Stimulated activated CD4-positive, alpha-beta T cell treated with anti-CD3 and anti-CD28 coated beads, Interleukin-12 subunit alpha, Interleukin-12 subunit beta, amount 100 ng/mL, for 48 hours (primary cell): ENCODE data around the gene MRPL37.
"Not testable (repeated sequence)": the region's sequence is repeated elsewhere in the genome, so short reads cannot be mapped to it uniquely, and the experiment has no call there.

Experiments
- DNase-seq, 3 donors: peaks; one replicate each; pipeline ENCODE4 v3.0.0-alpha.2; 2020; ENCODE audit warnings: low read depth in 2 of 3, low spot score in 1 of 3

Gene MRPL37

DNA sequence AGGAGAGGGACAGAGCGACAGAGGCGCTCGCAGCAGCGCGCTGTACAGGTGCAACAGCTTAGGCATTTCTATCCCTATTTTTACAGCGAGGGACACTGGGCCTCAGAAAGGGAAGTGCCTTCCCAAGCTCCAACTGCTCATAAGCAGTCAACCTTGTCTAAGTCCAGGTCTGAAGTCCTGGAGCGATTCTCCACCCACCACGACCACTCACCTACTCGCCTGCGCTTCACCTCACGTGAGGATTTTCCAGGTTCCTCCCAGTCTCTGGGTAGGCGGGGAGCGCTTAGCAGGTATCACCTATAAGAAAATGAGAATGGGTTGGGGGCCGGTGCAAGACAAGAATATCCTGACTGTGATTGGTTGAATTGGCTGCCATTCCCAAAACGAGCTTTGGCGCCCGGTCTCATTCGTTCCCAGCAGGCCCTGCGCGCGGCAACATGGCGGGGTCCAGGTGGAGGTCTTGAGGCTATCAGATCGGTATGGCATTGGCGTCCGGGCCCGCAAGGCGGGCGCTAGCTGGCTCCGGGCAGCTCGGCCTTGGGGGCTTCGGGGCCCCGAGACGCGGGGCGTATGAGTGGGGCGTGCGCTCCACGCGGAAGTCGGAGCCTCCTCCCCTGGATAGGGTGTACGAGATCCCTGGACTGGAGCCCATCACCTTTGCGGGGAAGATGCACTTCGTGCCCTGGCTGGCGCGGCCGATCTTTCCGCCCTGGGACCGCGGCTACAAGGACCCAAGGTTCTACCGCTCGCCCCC lies at the start of gene MRPL37, which contains the start of gene CYB5RL:
MRPL37 (plus strand) TSS at position 403 of the 754 bp plus-strand sequence; CDS start at position 480, 77 bp downstream.
CYB5RL (minus strand) TSS at position 266 of the 754 bp plus-strand sequence. CDS start 4,414 bp downstream, outside the sequence.
- DNase-seq: peak; percentile 82 to 93 (median 87)

DNA sequence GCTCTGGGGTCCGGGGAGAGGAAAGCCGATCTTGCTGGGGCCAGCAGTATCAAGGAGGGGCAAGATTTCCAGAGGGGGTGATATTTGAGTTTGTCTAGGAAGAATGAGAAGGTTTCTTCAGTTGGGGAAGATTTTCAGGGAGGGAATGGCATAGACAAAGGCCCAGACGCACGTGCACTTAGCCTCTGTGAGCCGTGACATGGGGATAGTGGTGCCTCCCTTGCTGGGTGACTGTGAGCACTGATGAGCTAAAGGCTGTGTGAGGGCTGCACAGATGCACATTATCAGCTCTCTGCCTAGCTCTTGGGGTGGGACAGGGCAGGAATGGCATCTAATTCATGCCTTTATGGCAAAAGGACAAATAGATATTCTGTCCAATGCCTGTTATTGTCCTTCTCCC lies 49.0 kb upstream of the MRPL37 start:
- DNase-seq: no peak

DNA sequence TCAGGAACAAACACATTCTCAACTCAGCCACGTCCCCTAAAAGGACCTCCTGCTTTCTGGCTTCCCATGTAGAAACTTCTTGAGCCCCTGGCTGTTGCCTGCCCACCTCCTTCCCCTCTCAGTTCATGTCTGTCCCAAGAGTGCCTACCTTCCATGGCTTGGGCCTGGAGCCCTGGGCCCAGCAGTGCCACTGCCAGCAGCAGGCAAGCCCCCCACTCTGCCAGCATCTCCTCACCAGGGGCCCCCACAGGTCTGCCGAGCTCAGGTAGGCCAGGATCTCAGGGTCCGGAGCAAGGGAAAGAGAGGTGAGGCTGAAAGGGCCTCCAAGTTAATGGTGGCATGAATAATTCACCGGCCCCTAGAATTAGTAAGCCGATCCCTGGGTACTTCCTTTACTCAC lies 47.3 kb upstream of the MRPL37 start, which contains the start of gene CDCP2:
CDCP2 (minus strand) TSS at position 305 of the 400 bp plus-strand sequence; CDS start at position 227, 78 bp downstream.
- no peak for DNase-seq

DNA sequence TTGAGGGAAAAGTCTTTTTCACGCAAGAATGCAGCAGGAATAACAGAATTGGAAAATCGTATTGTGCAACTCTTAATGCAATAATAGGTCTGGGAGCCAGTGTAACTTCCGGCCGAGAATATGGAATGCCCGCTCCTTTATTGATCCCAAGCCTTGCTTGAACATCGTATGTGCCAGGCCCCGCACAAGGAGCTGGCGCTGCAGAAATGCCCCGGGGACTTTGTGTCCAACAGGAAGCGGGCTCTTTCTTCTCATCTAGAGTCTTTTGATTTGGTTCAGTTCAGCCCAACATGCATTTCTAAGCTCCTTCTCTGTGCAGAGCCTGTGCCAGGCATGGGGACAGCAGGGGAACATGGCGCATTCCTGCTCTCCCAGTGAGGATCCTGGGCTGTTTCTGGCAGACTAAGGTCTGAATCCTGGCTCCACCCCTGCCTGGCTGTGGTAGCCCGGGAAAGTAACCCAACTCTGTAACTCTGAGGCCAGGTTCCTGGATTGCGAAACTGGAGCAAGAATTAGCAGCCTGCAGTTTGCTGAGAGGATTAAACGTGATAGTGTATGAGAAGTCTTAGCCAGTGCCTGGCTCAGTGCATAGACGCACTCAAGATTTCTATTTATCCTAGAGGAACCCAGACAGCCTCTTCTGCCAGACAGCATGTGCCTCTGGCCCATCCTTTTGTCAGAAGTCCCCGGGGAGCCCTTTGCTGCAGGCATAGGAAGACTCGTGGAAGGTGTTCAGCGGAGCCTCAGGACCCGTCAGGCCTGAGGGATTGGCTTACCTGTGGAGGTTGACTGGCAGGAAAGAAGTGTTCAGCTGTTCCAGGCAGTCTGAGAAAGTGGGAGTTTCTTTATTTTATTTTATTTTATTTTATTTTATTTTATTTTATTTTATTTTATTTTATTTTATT lies 46.2 kb upstream of the MRPL37 start:
- no peak for DNase-seq

DNA sequence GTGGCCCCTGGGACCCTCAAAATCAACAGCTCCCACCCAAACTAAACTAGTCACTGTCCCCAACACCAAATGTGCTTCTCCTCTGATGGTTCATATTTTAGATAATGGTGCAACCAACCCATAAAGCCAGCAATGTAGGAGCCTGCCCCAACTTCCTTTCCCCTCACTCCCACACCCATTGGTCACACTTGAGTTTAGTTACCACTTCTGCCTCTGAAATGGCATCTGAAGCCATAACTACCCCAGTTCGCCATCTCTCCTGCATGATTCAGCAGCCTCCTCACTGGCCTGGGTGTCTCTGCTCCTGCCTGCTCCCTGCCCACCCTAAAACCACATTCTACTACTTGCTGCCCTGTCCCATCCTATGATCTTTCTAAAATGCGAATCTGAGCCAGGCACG lies 43.8 kb upstream of the MRPL37 start:
- DNase-seq: no peak

DNA sequence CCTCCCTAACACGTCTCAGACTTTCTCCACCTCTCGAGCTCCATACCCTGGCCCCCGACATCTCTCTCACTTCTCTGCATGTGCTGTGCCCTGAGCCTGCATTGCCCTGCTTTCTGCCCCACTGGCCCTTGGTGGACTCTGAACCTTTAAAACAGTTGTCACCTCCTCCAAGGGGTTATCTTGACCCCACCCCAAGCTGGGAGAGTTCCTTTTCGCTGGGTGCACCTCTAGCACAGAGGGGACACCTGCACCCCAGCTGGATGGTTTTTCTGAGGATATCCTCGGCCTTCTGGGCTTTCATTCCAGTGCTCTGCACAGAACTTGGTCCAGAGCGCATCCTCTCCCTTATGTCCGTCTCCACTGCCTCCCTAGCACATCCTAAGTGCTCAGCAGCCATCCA lies 43.0 kb upstream of the MRPL37 start:
- DNase-seq: no peak

DNA sequence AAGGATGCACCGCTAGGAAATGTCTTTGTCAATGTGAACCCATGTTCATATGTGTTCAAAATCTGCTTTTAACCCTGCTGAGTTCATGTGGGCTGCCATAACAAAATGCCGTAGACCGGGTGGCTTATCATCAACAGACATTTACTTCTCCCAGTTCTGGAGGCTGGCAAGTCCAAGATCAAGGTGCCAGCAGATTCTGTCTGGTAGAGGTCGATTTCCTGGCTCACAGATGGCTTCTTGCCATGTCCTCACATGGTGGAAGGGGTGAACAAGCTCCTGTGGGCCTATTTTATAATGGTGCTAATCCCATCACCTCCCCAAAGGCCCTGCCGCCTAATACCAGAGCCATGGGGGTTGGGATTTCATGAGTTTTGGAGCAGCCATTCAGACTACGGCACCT lies 42.6 kb upstream of the MRPL37 start:
- DNase-seq: no peak

DNA sequence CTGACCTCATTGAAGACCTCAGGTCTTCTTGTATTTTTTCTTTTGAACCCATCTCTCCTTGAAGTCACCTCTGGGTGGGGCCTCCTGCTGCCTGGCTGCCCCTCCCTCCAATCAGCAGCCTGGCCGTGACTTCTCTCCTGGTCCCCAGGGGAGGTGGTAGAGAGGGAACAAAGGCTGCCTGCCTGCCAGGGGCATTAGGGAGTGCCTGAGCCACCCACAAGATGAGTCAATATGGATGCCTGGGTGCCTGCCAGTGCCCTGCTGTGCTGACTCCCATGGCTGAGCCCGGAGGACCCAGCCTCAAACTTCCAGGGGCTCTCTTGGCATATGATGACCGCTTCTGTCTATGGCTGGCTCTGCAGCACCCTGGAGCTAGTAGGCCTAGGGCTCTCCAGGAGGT lies 41.9 kb upstream of the MRPL37 start:
- DNase-seq: no peak

DNA sequence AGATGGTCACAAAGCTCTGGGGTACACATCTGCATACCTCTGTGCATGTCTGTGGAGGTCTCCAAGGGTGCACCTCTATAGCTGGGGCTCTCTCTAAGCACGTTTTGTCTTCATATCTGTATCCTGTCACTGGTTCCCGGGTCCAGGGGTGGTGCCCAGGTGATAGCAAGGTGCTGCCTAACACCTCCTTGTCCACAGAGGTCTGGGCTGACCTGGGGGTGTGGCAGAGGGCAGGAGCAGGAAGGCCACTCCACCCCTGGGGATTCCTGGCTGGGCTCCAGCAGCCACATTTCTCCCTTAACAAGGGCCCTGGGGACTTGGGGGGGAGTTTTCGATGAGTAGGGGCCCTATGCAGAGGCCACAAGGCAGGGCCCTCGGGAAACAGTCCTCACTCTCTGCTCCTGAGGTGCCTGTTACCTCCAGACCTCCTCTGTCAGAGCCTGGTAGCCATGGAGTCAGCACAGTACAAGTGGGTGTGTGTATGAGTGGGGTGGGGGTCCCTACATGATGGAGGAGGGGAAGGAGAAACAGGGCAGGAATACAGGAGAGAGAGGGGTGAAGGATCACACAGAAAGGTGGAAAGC lies 40.1 kb upstream of the MRPL37 start:
- DNase-seq: no peak

DNA sequence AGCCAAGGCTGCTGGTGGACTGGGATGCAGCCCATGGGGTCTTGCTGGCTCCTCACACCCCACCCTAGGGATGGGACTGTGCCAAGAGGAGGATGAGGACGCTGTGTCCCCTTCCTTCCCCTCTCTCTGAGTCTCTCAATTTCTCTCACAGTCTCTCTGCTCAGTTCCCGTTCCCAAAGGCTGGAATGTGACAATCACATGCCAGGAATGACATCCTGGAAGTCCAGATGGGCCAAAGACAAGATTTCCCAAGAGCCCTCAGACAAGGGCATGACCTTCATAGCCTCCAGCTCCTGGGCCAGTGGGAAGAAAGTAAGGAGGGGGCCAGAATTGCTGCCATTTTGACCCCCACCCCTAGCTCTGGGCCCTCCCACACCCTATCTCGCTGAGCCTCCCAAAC lies 39.6 kb upstream of the MRPL37 start:
- DNase-seq: no peak

DNA sequence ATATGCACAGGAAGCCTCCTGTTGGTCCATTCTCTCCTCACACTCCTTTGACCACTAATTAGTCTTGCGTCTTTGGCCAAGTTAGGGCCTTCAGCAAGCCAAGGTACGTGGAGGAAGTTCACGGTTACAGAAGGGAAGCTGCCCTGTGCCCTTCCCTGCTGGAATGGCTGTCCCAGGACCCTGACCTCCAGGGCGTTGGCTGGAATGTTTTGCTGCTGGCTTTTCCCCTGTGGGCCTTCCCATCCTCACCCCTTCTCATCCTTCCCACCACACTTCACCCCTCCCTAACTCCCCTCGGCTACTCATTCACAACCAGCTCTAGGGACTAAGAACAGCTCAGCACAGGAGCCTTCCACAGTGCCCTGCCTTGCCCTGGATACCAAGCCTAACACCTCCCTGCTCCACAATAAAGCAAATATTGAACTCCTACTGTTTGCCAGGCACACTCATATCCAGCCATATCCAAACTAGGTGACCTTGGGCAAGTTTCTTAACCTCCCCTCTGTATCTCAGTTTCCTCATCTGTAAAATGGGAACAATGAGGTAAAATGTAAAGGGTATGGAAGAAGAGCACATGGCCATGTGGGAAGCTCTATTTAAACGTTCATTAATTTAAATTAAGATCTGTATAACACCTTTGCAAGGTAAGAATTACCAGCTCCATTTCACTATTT lies 38.3 kb upstream of the MRPL37 start:
- DNase-seq: no peak

DNA sequence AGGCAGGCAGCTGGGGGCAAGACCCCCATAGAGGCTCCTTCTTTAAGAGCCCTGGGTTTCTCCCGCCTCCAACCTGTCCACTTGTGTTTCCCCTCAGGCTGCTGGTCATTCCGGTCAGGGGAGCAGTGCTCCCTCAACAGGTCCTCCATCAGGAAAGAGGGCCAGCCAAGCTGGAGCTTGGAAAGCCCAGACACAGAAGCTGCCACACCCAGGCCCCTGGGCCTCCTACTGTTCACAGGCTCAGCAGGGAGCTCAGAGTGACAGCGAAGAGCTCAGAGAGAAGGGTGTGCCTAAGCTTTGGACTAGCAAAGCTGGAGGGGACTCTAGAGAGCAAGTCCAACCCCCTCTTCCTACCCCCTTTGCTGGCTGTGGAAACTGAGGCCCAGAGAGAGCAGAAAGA lies 36.9 kb upstream of the MRPL37 start:
- no peak for DNase-seq

DNA sequence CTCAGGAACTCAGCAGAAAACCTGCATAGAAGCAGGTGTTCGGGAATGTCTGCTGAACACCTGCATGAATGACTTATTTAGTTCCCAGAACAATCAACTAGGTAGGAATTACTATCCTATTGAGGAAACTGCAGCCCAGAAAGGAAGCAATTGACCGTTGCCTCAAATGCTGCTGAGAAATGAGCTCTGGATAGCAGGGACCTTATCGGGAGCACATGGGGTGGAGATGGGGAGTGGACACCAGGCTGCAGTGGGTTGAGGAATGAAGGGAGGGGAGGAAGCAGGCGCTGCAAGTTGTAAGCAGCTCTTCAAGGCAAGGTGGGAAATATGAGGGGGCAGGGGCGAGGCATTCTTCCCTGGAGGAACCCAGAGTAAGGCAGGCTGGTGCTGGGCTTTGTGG lies 36.4 kb upstream of the MRPL37 start:
- DNase-seq: no peak

DNA sequence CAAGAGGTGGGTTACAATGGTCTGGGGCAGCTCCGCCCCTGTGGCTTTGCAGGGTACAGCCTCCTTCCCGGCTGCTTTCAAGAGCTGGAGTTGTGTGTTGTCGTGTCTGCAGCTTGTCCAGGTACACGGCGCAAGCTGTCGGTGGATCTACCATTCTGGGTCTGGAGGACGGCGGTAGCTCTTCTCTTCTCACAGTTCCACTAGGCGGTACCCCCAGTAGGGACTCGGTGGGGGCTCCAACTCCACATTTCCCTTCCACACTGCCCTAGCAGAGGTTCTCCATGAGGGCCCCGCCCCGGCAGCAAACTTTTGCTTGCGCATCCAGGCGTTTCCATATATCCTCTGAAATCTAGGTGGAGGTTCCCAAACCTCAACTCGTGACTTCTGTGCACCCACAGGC lies 34.8 kb upstream of the MRPL37 start:
- no peak for DNase-seq

DNA sequence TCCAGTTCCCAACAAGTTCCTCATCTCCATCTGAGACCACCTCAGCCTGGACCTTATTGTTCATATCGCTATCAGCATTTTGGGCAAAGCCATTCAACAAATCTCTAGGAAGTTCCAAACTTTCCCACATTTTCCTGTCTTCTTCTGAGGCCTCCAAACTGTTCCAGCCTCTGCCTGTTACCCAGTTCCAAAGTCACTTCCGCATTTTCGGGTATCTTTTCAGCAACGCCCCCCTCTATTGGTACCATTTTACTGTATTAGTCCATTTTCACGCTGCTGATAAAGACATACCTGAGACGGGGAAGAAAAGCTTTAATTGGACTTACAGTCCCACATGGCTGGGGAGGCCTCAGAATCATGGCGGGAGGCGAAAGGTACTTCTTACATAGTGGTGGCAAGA lies 33.6 kb upstream of the MRPL37 start:
- not testable (repeated sequence) for DNase-seq

DNA sequence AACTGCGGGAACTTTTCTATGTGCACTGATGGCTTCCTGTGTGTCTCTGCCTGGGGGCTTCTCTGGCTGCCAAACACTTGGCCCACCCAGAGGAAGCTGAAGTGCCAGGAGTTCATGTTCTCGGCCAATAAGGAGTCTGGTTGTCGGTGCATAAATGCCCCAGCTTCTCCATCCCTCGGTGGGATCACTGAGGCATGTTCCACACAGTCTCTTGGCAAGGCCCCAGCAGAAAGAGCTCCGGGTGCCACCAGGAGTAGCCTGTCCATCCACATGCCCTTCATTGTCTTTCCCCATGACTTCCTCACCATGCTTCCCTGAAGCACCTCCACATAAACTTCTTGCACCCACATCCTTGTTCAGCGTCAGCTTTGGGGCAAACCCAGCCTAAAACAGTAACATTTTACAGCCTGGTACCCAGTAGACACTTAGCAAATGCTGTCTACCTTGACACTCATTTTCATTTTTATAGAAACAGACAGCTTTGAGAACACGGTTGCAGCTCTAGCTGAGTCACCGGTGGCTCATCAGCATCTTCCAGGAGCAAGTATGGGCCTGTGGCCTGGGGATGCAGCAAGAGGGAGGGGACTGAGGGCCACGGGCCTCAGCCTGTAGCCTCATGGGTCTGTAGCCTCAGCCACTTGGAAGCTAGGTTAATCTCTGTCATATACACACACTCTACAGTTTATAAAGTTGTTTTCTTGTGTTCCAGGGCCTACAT lies 32.4 kb upstream of the MRPL37 start:
- no peak for DNase-seq

DNA sequence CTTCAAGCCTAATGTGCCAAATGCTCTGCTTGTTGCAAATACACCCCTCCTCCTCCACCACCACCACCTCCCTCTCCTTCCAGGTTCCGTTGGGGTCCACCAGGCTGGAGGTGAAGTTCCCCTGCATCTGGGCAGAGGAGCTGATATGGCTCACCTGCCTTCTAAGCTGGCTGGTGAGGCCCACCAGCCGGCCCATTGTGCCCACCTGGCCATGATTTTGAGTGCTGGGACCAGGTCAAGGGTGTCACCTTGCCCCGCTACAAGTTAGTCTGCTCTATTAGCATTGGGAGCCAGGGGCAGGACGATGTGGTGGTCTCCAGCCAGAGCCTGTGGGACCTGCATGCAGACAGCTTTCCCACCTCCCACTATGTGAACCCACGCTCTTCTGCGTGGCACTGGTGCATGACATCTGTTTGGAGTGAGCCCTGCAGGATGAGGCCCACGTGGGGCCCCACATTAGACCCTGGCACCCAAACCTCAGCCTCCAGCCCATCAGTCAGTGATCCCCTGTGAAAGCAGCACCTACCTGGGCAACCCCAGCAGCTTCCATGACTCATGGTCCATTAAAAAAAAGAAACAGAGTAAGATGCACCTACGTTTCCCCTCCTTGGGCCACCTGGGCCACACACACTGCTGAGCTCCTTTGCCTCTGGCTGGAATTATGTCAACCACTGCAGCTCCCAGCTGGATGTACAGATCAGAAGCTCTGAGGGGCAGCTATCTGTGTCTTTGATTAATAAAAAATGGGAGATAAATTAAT lies 31.6 kb upstream of the MRPL37 start:
- no peak for DNase-seq

DNA sequence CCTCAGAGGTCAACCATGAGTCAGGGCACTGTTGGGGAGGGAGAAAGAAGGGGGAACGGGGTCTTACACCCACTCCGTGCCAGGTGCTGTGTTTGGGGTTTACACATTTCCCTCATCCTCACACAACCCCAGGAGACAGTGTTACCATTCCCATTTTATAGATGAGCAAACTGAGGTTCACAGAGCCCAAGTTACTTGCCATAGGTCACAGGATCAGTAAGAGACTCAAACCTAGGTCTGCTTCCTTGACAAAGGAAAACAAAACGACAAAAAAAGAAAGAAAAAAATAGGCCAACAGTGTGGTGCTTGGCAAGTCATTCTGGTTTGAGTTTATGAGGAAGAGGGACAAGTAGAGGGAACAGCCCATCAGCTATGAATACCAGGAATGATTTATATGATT lies 30.9 kb upstream of the MRPL37 start:
- no peak for DNase-seq

DNA sequence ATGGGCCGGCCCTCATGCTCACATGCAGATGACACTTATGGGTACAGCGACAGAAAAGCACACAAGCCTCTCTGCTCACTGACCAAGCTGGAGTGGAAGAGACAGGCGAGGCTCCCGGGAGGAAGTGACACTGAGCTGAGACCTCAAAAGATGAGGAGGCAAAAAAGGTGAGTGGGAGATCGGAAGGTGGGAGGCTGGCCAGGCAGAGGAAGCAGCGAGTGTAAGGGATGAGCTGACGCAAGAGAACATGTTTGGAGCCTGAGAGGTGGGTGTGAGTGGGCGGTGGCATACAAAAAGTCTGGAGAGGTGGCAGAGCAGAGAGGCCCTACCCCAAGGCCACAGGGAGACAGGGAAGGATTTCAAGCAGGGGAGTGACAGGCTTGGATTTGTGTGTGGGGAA lies 29.0 kb upstream of the MRPL37 start:
- DNase-seq: no peak

DNA sequence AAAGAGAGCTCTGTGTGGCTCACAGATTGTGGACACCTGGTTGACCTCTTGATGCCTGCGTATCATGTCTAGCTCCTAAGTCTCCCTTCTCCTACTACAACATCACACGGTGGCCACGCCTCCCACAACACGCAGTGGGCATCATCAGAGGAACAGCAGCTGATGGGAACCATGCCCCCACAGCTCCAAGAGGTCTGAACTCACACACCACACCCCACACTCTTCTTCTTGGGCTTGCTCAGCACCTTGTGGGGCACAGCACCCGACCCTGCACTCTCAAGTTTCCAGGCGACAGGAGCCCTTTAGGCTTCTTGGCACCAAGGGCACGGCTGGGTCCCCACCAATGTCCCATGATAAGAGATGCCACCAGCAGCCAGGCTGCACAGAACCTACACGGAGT lies 28.4 kb upstream of the MRPL37 start:
- DNase-seq: no peak
